ENCODE results near the gene NFATC2IP. TPM values are rescaled to one million over a fixed set of nuclear protein-coding genes. Genes with fewer than 3 reads are reported as not detected.
A peak's percentile ranks its signal among the peaks of the same experiment; 100 is the strongest.

The NFATC2IP gene
- total and polyA plus RNA-seq, 9 of the 15 experiments (the other 6 are each of a cell fraction or from before 2014, with no cell fraction given): 15.6 to 106 (median 46.9) TPM

- TF ChIP-seq ZFP91 (CRISPR knock-in tag; IDR thresholded peaks at IDR 0.05) (no peak), E2F6 (IDR thresholded peaks at IDR 0.05; ENCODE audit: borderline replicate concordance in 1 of 2, extremely low read depth in 1 of 2, insufficient read depth in 1 of 2, insufficient read length in 1 of 2, low read depth in 1 of 2, low read length in 1 of 2, poor library complexity in 1 of 2, severe bottlenecking in 1 of 2) (peak in 1 of 2 experiments; percentile 53), SRSF3 (IDR thresholded peaks at IDR 0.05; ENCODE audit: insufficient read depth, low read length) (no peak), ZNF830 (CRISPR knock-in tag; IDR thresholded peaks at IDR 0.05) (peak; percentile 88; the same call in 1 of the 2 replicates), KHSRP (IDR thresholded peaks at IDR 0.05) (0 out of 2 replicates have a peak, but pooled peaks have one; percentile 22), ZNF133 (CRISPR knock-in tag; IDR thresholded peaks at IDR 0.05) (0 out of 2 replicates have a peak, but pooled peaks have one; percentile 53), ARID4B (CRISPR knock-in tag; IDR thresholded peaks at IDR 0.05) (0 out of 2 replicates have a peak, but pooled peaks have one; percentile 46), ZNF589 (CRISPR knock-in tag; IDR thresholded peaks at IDR 0.05; ENCODE audit: low read depth) (no peak), ZNF12 (CRISPR knock-in tag; IDR thresholded peaks at IDR 0.05) (no peak), HDAC3 (IDR thresholded peaks at IDR 0.05; ENCODE audit: borderline replicate concordance, partially characterized antibody) (peak; percentile 68), ZHX1 (conservative IDR thresholded peaks at IDR 0.05; ENCODE audit: low read length) (no peak), THAP12 (CRISPR knock-in tag; IDR thresholded peaks at IDR 0.05) (0 out of 2 replicates have a peak, but pooled peaks have one; percentile 16)
Measured at GRCh38 chr16:28925386-28926228, 25.1 kb upstream of the NFATC2IP start (continued).

Measured in K562 (cell line).